CD4-positive, alpha-beta T cell (primary cell): ENCODE results near the gene TOGARAM2. TPM values are rescaled to one million over a fixed set of nuclear protein-coding genes. Genes with fewer than 3 reads are reported as not detected.

Experiments used
- ATAC-seq: fragments of 200-7000 bp; cut with Tn5 transposase; one replicate; pipeline ENCODE4 v1.10.0; 2022; ENCODE audit warnings: mild to moderate bottlenecking; ENCODE audit not compliant: poor library complexity
- CTCF ChIA-PET: fragments of 350-600 bp; sonication (Branson Sonifier 250); formaldehyde crosslinking; loops from one replicate; lab custom pipeline; 2021; ENCODE audit warnings: antibody characterized with exemption, inconsistent platforms; lab: Charles Lee
- POLR2A ChIA-PET: fragments of 350-600 bp; sonication (Branson Sonifier 250); formaldehyde crosslinking; loops from one replicate; lab custom pipeline; 2021; ENCODE audit warnings: antibody characterized with exemption, inconsistent platforms; lab: Charles Lee
- DNase-seq, 14 experiments: peaks; one replicate each; pipeline ENCODE4 v3.0.0-alpha.2; 2013 to 2020; ENCODE audit warnings: mixed read lengths in 2 of 14
- H3K27ac ChIP-seq, 2 donors: one replicate each; pipeline versions ENCODE4 v1.5.1 to v1.7.0; 2013; ENCODE audit warnings: low read length in 2 of 2, low read depth in 1 of 2, mild to moderate bottlenecking in 1 of 2
- H3K27me3 ChIP-seq, 2 experiments: 1 replicate in 1 of 2; 2 replicates in 1 of 2; pipeline versions ENCODE4 v1.6.1 to v1.7.0; 2013; ENCODE audit warnings: low read length in 2 of 2, control low read depth in 1 of 2, mild to moderate bottlenecking in 1 of 2, moderate library complexity in 1 of 2; ENCODE audit not compliant: insufficient read depth in 2 of 2, control insufficient read depth in 1 of 2
- H3K36me3 ChIP-seq: one replicate; pipeline ENCODE4 v1.6.1; 2013; ENCODE audit warnings: low read length, control low read depth; ENCODE audit not compliant: insufficient read depth
- H3K4me1 ChIP-seq: one replicate; pipeline ENCODE4 v1.6.1; 2013; ENCODE audit warnings: low read length, control low read depth; ENCODE audit not compliant: insufficient read depth
- H3K4me3 ChIP-seq: one replicate; pipeline ENCODE4 v1.5.1; 2013; ENCODE audit warnings: mild to moderate bottlenecking, low read length, moderate library complexity
- H3K9me3 ChIP-seq, 2 experiments: 1 replicate in 1 of 2; 2 replicates in 1 of 2; pipeline versions ENCODE4 v1.6.1 to v1.7.0; 2013; ENCODE audit warnings: low read length in 2 of 2, mild to moderate bottlenecking in 2 of 2, control low read depth in 1 of 2, moderate library complexity in 1 of 2; ENCODE audit not compliant: control insufficient read depth in 1 of 2, insufficient read depth in 1 of 2
- H3K27ac Mint-ChIP-seq: one replicate; pipeline ENCODE4 v1.8.0; 2020; ENCODE audit warnings: mixed read lengths
- H3K27me3 Mint-ChIP-seq: one replicate; pipeline ENCODE4 v1.8.0; 2021; ENCODE audit warnings: mixed read lengths
- H3K36me3 Mint-ChIP-seq: one replicate; pipeline ENCODE4 v1.8.0; 2021; ENCODE audit warnings: low read depth, mixed read lengths
- H3K4me1 Mint-ChIP-seq: one replicate; pipeline ENCODE4 v1.8.0; 2021; ENCODE audit warnings: low read depth, mixed read lengths
- H3K4me3 Mint-ChIP-seq: one replicate; pipeline ENCODE4 v1.8.0; 2020; ENCODE audit warnings: mild to moderate bottlenecking, mixed read lengths
- H3K9me3 Mint-ChIP-seq: one replicate; pipeline ENCODE4 v1.8.0; 2020; ENCODE audit warnings: mixed read lengths
- CTCF ChIP-seq: fragments of 200-600 bp; IDR thresholded peaks from one replicate; pipeline ENCODE4 v1.8.0; 2022; ENCODE audit warnings: antibody characterized with exemption, mild to moderate bottlenecking
- intact Hi-C, 2 experiments: fragments of 100-400 bp; cut with DNase I in 1 of 2; cut with micrococcal nuclease in 1 of 2; formaldehyde crosslinking; loops; one replicate each; pipeline versions ENCODE4 v1.15.1 to v1.9.0; 2023 to 2025; cut with DNase I, micrococcal nuclease
- total RNA-seq, 174 experiments: library from RNA in 2 of 174; stranded (reverse) in 2 of 174; gene quantifications; one replicate each; pipeline ENCODE4 v1.2.3 and lab custom pipeline; 2021 to 2026

TOGARAM2 gene
- total RNA-seq, 2 experiments from 2014 or later, result 2.0 to 2.3 TPM

DNA sequence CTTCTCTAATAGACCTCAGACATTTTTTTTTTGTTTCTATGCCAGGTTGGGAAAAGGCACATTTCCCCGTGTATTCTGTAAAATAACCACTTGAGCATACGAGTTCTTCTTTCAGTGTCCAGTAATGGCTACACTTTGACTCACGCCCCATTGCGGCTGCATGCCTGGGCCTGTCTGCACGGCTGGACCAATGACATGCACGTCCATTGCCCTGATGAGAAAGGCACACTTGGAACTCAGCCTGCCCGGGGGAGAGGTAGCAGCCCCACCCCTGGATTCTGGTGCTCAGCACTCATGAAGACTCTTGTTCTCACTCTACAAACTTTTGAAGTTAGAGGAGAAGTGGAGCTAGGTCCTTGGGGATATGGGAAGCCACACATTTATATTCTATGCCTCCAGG is 87.4 kb downstream of the TOGARAM2 start:
- Histone ChIP-seq H3K4me3 (no peak overlapping the region), H3K9me3 (no peaks in the 10 kb centered on the region), H3K27me3 (no peaks in the 10 kb centered on the region), H3K4me1 (no peaks in the 10 kb centered on the region), H3K27ac (no peak overlapping the region), H3K36me3 (no peaks in the 10 kb centered on the region)
- no peak overlapping the region for H3K27ac Mint-ChIP-seq
- CTCF ChIA-PET, result no interaction called here
- intact Hi-C loops, result no loop called here
- H3K27me3 Mint-ChIP-seq, result no peaks in the 10 kb centered on the region
- DNase-seq, result no peak
- no peaks in the 10 kb centered on the region for H3K4me1 Mint-ChIP-seq
- no peak for ATAC-seq
- H3K36me3 Mint-ChIP-seq, result no peaks in the 10 kb centered on the region
- POLR2A ChIA-PET, result no interaction called here
- TF ChIP-seq CTCF, result no peak
- no peak overlapping the region for H3K4me3 Mint-ChIP-seq
- no peaks in the 10 kb centered on the region for H3K9me3 Mint-ChIP-seq

GRCh38 chr2:29070526-29070925 is 89.4 kb downstream of the TOGARAM2 start:
- Mint-ChIP-seq H3K9me3 (no peaks in the 10 kb centered on the region), H3K4me1 (no peaks in the 10 kb centered on the region), H3K36me3 (no peaks in the 10 kb centered on the region), H3K4me3 (no peak overlapping the region), H3K27ac (no peak overlapping the region), H3K27me3 (no peaks in the 10 kb centered on the region)
- H3K27ac ChIP-seq, result no peak overlapping the region
- DNase-seq (no peak), ATAC-seq (no peak)
- POLR2A ChIA-PET, result no interaction called here
- no peaks in the 10 kb centered on the region for H3K36me3 ChIP-seq
- CTCF ChIA-PET, result no interaction called here
- no peak for TF ChIP-seq CTCF
- H3K4me1 ChIP-seq, result no peaks in the 10 kb centered on the region
- H3K4me3 ChIP-seq, result no peak overlapping the region
- intact Hi-C loops, result no loop called here
- H3K9me3 ChIP-seq, result no peaks in the 10 kb centered on the region
- no peaks in the 10 kb centered on the region for H3K27me3 ChIP-seq

DNA sequence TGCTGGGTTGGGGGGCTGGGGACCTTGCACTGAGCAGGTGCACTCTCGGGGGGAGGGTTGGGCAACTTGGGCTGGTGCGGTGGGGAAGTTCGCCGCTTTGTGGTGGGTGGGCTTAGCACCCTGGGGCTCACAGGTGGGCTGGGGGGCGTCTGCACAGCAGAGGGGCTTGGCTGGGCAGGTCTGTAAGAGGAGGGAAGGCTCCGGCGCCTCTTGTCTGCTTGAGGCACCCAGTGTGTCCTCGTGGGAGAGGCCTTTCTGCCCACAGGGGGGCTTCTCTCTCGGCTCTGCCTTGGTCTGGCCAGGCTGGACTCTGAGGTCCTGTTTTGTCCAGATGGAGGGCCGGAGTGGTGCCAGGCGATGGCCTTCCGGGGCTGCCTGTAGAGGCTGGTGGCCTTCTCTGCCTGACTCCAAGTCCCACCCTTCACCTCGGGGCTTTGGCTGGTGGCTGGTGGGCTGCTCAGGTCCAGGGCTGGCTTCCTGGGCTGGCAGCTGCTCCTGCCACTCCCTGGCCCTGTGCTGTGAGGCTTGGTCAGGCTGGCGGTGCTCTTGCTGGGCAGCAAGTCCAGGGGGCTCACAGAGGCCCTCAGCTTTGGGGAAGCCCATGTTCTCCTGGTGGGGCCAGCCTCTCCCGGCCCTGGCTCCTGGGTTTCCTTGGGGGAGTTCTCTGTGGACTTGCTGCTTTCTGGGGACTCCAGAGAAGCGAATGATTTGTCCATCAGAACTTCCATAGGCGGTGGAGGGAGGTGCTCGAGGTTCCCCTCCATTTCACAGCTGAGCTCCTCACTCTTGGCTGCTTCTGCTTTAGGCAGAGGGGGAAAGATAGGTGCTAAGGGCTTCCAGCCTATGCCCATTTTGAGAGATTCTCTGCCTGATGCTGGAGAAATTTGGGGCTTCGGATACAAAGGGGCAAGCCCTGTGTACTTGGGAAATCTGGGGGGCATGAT is 90.2 kb downstream of the TOGARAM2 start:
- ChIA-PET POLR2A (no interaction called here), CTCF (no interaction called here)
- Histone ChIP-seq H3K36me3 (no peaks in the 10 kb centered on the region), H3K27ac (no peak overlapping the region), H3K9me3 (no peaks in the 10 kb centered on the region), H3K4me1 (no peaks in the 10 kb centered on the region), H3K4me3 (no peak overlapping the region), H3K27me3 (no peaks in the 10 kb centered on the region)
- no peak for ATAC-seq
- intact Hi-C loops, result no loop called here
- H3K4me1 Mint-ChIP-seq, result no peaks in the 10 kb centered on the region
- no peaks in the 10 kb centered on the region for H3K36me3 Mint-ChIP-seq
- DNase-seq, result no peak
- H3K27me3 Mint-ChIP-seq, result no peaks in the 10 kb centered on the region
- no peaks in the 10 kb centered on the region for H3K9me3 Mint-ChIP-seq
- TF ChIP-seq CTCF, result no peak
- no peak overlapping the region for H3K4me3 Mint-ChIP-seq
- H3K27ac Mint-ChIP-seq, result no peak overlapping the region
